ENCODE measurements around the gene CCDC92.

CCDC92 gene

GRCh38 chr12:123973552-123974341 is 1.1 kb upstream of the CCDC92 start:
- peak; percentile 1 for DNase-seq

DNA sequence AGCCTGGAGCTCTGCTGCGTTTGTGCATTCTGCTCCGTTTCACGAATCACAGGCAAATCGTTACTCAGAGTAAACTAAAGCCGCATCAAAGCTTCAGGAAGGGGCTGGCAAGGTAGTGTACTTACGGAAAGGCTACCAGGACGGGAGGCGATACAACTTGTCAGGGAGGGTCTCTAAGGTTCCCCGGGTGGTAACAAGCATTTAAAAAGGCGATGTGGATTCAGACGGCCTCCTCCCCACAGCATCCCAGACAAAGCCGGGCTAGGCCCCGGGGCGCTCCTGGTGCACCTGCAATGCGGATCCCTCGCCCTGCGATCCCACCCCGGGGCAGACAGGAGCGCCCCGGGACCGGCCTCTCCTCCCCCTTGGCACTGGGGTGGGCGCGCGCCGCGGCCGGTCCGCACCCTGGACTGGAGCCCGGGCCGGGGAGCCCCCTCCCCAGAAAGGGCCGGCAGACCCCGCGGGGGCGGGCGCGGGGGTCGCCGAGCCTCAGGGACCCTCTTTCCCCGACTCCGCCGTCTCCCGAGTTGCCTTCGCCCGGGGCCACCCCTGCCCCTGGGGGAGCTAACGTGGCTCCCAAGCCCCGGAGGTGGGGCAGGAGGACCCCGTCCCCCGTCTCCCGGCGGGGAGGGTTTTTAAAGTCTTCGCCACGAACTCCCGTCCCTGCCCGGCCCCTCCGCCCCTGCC is 718 bp downstream of the CCDC92 start:
- no peak for DNase-seq

GRCh38 chr12:123971449-123971769 is 1.2 kb downstream of the CCDC92 start:
- DNase-seq: no peak

GRCh38 chr12:123967121-123967586 is 5.5 kb downstream of the CCDC92 start:
- DNase-seq: no peak

- DNase-seq: no peak
These were observed 6.0 kb downstream of the CCDC92 start for GRCh38 chr12:123966596-123966995.

GRCh38 chr12:123965382-123965781 is 7.2 kb downstream of the CCDC92 start:
- DNase-seq: no peak

GRCh38 chr12:123963821-123964220 is 8.8 kb downstream of the CCDC92 start:
- DNase-seq: no peak

DNA sequence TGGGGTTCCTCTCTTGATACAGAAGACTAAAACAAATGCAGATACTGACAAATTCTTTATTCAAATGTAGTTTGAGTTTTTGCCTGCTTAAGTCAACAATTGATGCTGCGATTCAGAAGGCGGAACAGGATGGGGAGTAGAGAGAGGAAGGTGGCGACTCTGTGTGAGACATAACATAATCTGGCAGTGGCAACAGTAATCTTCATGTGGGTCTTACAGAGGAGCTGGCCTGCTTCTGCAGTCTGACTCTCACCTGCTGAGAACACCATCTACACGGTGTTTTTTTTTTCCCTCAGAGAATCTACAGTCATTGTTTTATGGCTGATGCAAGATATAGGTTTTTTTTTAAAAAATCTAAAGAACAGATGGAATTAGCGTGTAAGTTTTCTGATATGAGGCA is 10.1 kb downstream of the CCDC92 start:
- DNase-seq: no peak

GRCh38 chr12:123961585-123962345 is 10.9 kb downstream of the CCDC92 start:
- no peak for DNase-seq

GRCh38 chr12:123960856-123961255 is 11.8 kb downstream of the CCDC92 start:
- DNase-seq: no peak

DNA sequence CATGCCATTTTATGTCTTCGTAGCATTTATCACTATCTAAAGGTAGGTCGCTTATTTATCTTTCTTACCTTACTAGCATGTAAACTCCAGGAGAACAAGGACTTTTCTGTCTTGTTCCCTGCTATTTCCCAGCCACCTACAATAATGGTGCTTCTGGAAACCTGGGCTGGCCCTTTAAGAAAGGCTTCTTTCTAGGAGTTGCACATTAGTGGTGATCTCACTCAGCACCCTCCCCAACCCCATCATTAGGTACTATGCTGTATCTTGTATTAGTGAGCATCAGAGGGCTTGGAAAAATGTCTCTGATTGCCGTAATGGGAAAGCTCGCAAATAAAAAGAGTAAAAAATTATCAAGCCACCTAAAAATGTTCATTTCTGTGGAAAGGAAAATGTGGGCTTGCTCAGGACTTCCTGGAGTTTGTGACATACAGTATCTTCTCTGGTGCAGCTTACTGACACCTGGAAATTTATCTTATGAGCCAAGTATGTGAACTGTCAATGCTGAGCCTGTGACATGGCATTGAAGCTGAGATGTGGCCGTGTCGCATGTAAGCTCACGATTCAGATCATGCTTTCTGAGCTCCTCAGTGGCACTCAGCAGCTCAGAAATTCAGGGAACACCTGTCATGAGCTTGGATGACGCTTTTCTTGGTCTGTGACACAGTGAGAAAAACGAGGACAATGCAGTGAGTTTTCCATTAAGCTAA is 12.4 kb downstream of the CCDC92 start:
- no peak for DNase-seq

GRCh38 chr12:123958876-123959275 is 13.8 kb downstream of the CCDC92 start:
- no peak for DNase-seq

GRCh38 chr12:123958462-123958861 is 14.2 kb downstream of the CCDC92 start:
- DNase-seq: no peak

DNA sequence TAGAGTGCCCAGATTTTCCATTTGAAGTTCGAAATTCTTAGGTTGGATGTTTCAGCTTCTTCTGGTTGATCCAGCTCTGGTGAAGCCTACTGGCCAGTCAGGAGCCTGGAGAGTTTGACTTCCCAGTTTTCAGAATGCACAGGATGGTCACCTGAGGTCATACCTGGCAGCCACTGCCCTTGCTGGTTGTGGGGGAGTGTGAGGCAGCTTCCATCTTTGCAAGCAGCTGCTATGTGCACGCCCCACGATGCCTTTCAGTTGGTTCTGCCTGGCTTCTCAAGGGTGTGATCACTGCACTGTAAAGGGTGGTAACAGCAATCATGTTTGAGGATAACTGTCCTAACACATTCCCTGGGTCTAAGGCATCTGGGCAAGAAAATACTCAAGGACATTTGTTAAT is 15.4 kb downstream of the CCDC92 start:
- no peak for DNase-seq

DNA sequence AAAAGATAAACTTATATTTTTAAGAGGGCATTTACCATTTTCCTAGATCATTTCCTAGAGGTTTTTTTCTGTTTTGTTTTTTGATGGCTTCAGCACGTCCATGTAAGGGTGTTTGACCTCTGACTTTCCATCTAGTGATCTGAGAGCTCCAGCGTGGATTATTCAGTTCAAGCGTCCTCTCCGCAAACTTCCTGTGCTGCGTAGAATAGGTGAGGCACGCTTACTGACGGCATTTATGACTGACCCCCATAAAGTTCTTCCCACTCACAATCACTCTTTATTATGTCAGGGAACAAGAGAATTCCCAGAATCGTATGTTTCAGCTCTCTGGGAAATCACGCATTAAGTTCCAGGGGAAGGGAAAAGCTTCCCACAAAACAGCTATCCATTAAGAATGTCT is 16.4 kb downstream of the CCDC92 start:
- DNase-seq: no peak

DNA sequence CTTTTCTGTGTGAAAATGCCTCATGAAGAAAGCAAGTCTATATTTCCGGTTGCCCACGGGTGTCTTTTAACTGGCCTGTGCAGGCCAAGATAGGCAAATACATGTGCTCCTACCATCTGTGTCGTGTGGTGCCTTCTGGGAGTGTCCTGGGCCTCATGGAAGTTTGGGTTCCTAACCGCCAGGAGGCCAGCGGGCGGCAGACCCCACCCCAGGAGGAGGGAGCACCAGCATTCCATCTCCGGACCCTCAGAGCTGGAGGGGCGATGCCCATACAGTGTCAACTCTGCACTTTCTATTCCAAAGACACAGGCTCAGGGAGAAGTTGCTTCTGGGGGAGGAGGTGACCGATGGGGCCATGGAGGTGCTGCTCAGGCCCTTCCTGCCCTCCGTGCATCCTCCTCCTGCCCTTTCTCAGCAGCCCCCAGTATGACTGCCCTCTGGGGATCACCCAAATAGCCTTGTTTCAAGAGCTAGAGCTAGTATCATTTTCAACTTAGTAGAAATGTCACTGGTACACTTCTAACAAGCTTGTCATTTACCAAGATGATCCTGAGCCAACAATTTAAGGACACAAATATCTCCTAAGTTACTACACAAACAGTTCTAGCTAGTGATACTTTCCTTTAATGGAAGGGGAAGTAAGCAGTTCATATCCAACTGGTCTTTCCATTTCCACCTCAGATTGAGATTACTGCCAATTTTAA is 17.8 kb downstream of the CCDC92 start:
- DNase-seq: no peak

- DNase-seq: no peak
These were observed 20.6 kb downstream of the CCDC92 start for GRCh38 chr12:123952037-123952436.

- no peak for DNase-seq
These were observed 21.2 kb downstream of the CCDC92 start for GRCh38 chr12:123951467-123951866.

DNA sequence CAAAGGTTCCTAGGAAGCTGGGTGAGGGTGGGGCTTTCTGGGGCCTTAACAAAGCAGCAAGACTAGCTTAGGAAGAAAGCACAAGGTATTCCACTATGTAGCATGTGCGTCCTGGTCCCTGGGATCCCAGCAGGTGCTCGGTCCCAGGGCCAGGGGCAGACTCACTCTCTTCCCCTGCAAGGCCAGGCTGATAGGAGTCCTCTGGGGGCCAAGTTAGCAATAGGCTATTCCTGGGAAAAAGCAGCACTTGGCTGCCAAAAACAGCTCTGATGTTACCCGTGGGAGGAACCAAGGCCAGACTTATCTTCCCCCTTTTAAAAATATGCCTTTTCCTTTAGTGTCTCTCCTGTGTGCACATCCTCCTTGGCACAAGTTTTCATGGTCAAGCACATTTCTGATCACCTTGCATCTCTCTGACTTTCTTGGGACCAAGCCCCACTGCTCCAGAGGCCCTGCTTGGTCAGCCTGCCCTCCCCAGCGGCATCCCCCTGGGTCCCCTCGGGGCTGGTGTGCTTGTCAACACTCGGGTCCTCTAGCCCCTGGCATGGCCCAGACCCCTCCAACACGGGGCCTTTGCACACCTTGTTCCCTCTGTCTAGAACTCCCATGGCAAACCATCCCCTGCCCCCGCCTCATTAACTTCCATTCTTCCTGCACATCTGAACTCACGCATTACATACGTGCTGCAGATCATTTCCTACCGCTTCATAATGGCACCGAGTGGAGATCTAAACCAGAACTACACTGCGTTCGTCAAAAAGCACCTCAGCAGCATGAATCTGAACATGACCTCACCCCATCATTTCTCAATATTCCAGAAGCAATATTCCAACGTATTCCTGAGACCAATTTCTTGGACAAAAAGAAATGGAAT is 21.9 kb downstream of the CCDC92 start:
- no peak for DNase-seq

DNA sequence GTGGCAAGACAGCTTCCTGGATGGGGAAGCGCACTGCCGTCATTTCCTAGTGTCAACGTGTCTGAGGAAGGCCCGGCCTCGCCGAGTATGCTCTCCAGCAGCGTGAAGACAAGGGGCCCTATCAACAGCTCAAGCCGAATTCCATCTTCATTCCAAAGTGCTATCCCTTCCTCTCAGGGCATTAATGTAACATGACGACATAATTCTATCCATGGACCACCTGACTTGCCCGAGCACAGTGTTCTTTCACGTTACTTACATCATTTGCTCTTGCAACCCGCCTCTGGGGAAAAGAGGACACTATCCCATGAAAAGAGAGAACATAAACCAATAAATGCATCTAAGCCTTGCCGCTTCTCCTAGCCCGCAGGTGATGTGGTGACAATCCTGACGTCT is 22.9 kb downstream of the CCDC92 start:
- no peak for DNase-seq

Data from CD4-positive, alpha-beta T cell treated with Interferon gamma for 1 hour (primary cell).